Type B pancreatic cell (in vitro differentiated cells): ENCODE results near the gene RIC1. TPM values are rescaled to one million over a fixed set of nuclear protein-coding genes. Genes with fewer than 3 reads are reported as not detected.

Source experiments
- DNase-seq: peaks from one replicate; pipeline ENCODE4 v3.0.0; 2021; ENCODE audit warnings: mixed read lengths; ENCODE audit not compliant: unreplicated experiment; ENCODE audit errors: extremely low spot score
- H3K27ac Mint-ChIP-seq: 2 replicates; pipeline ENCODE4 v1.8.0; 2021; ENCODE audit warnings: mild to moderate bottlenecking, mixed read lengths
- H3K27me3 Mint-ChIP-seq: 2 replicates; pipeline ENCODE4 v1.8.0; 2021; ENCODE audit warnings: mixed read lengths
- H3K36me3 Mint-ChIP-seq: 2 replicates; pipeline ENCODE4 v1.8.0; 2021; ENCODE audit warnings: mixed read lengths
- H3K4me1 Mint-ChIP-seq: one replicate; pipeline ENCODE4 v1.8.0; 2021; ENCODE audit warnings: mixed read lengths; ENCODE audit not compliant: unreplicated experiment
- H3K4me3 Mint-ChIP-seq: 2 replicates; pipeline ENCODE4 v1.8.0; 2021; ENCODE audit warnings: mild to moderate bottlenecking, mixed read lengths
- H3K9me3 Mint-ChIP-seq: 2 replicates; pipeline ENCODE4 v1.8.0; 2021; ENCODE audit warnings: mixed read lengths
- CTCF ChIP-seq: fragments of 200-600 bp; sonication (generic); conservative IDR thresholded peaks from 2 replicates; pipeline ENCODE4 v1.5.0; 2021; ENCODE audit warnings: antibody characterized with exemption, mild to moderate bottlenecking
- total RNA-seq: library from RNA; stranded (reverse); gene quantifications from 2 replicates; pipeline ENCODE4 v1.2.1, GENCODE V29; 2021; ENCODE audit warnings: low replicate concordance

RIC1 gene
- total RNA-seq, 1 donor from 2014 or later = 26.6 TPM

DNA sequence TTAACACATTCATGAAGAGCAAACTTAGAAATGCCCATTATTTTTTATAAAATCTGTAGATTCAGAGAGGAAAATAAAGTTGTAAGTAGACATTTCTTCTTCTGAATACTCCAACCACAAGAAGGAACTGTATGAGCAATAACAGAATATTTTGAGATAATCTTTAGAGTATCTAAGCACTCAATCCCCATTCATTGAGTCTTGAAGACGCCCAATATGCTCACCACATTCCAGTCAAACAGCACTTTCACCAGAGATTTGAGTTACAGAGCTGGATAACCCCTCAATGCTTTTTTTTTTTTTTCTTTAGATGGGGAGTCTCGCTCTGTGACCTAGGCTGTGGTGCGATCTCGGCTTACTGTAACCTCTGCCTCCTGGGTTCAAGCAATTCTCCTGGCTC is 14.7 kb upstream of the RIC1 start:
- Mint-ChIP-seq H3K27ac (no peak overlapping the region), H3K36me3 (peaks cover 4% of the 10 kb centered on the region), H3K27me3 (no peaks in the 10 kb centered on the region), H3K9me3 (no peaks in the 10 kb centered on the region), H3K4me1 (no peaks in the 10 kb centered on the region), H3K4me3 (no peak overlapping the region)
- no peak for DNase-seq
- TF ChIP-seq CTCF = no peak

GRCh38 chr9:5614985-5615384 is 13.9 kb upstream of the RIC1 start:
- Mint-ChIP-seq H3K27ac (no peak overlapping the region), H3K27me3 (no peaks in the 10 kb centered on the region), H3K9me3 (no peaks in the 10 kb centered on the region), H3K4me1 (no peaks in the 10 kb centered on the region), H3K36me3 (peaks cover 4% of the 10 kb centered on the region), H3K4me3 (no peak overlapping the region)
- DNase-seq = no peak
- no peak for TF ChIP-seq CTCF

- Mint-ChIP-seq H3K27me3 (no peaks in the 10 kb centered on the region), H3K4me3 (no peak overlapping the region), H3K9me3 (no peaks in the 10 kb centered on the region)
These were observed 11.2 kb upstream of the RIC1 start for GRCh38 chr9:5617749-5618148.

DNA sequence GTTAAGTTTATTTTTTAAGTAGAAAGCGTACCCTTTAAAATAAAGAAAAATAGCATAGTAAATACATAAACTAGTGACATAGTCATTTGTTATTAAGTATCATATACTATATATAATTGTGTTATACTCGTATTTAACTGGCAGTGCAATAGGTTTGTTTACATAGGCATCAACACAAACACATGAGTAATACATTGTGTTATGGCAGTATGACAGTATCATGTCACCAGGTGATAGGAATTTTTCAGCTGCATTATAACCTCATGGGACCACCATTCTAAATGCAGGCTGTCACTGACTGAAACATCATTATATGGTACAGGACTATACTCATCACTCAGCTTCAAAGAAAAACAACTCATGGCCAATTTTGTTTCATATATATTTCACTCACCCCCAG is 8.4 kb upstream of the RIC1 start:
- Mint-ChIP-seq H3K4me3 (no peak overlapping the region), H3K4me1 (no peaks in the 10 kb centered on the region), H3K9me3 (no peaks in the 10 kb centered on the region), H3K36me3 (peaks cover 4% of the 10 kb centered on the region), H3K27me3 (no peaks in the 10 kb centered on the region), H3K27ac (no peak overlapping the region)
- TF ChIP-seq CTCF = no peak
- DNase-seq = no peak

More at GRCh38 chr9:5617749-5618148, 11.2 kb upstream of the RIC1 start:
- no peaks in the 10 kb centered on the region for H3K4me1 Mint-ChIP-seq
- TF ChIP-seq CTCF = no peak
- peaks cover 4% of the 10 kb centered on the region for H3K36me3 Mint-ChIP-seq
- H3K27ac Mint-ChIP-seq = no peak overlapping the region
- no peak for DNase-seq

DNA sequence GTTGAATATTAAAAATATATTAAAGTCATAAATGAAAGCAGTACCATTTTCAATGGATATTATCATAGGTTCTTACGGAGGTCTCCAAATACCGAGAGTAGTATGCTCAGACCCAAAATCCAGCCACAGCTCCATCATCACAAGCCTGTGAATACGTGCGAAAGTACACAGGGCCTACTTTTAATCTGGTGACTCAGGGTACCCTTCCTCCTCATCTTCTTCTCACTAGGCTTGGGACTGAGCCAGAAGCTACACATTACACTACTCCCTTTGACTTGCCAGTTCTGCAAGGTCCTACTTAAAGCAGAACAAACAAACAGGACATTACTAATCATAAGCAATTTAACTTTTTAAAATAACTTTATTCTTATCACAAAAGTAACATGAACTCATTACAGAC is 7.6 kb upstream of the RIC1 start:
- DNase-seq = no peak
- H3K27me3 Mint-ChIP-seq = no peaks in the 10 kb centered on the region
- no peaks in the 10 kb centered on the region for H3K9me3 Mint-ChIP-seq
- no peaks in the 10 kb centered on the region for H3K4me1 Mint-ChIP-seq
- no peak for TF ChIP-seq CTCF
- peaks cover 4% of the 10 kb centered on the region for H3K36me3 Mint-ChIP-seq
- H3K4me3 Mint-ChIP-seq = no peak overlapping the region
- no peak overlapping the region for H3K27ac Mint-ChIP-seq

- no peak overlapping the region for H3K4me3 Mint-ChIP-seq
- DNase-seq = no peak
- H3K27ac Mint-ChIP-seq = no peak overlapping the region
- H3K36me3 Mint-ChIP-seq = peaks cover 4% of the 10 kb centered on the region
- TF ChIP-seq CTCF = no peak
- no peaks in the 10 kb centered on the region for H3K9me3 Mint-ChIP-seq
- H3K27me3 Mint-ChIP-seq = no peaks in the 10 kb centered on the region
- H3K4me1 Mint-ChIP-seq = peaks cover 2% of the 10 kb centered on the region
These were observed 6.9 kb upstream of the RIC1 start for GRCh38 chr9:5622016-5622415.
